Left renal pelvis (tissue), 4 donors: ENCODE results near the gene ATN1. TPM values are rescaled to one million over a fixed set of nuclear protein-coding genes. Genes with fewer than 3 reads are reported as not detected.

ENCODE experiments used
- DNase-seq, 4 donors: peaks; one replicate each; pipeline ENCODE4 v3.0.0-alpha.2; 2013; ENCODE audit warnings: low read depth in 4 of 4, low spot score in 3 of 4
- polyA plus RNA-seq, 4 donors: library from polyadenylated mRNA; unstranded; fragments of 120-200 nt; gene quantifications; one replicate each; pipeline ENCODE4 v1.2.1, GENCODE V29; 2013; ENCODE audit not compliant: insufficient read length in 4 of 4

The ATN1 gene
- polyA plus RNA-seq, 4 donors = 97.0 to 158 (median 125) TPM

DNA sequence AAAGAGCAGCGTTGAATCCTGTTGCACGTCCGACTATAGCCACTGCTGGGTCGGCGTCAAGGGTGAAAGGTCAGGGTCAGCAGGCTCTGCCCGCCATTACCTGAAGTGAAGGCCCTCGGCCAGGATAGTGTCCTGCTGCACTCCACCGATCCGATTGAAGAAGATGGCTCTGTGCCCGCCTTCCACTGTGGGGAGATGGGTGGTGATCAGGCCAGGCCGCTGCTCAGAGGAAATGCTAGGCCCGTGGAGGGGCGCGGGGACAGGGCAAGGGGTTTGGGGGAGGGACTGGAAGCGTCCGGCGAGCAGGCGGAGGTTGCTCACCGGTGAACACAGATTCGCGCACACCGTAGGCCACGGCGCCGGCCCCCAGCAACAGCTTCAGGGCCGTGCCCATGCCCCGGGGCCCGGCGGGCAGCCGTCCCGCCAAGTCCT, 42.4 kb downstream of the ATN1 start:
- DNase-seq = no peak

DNA sequence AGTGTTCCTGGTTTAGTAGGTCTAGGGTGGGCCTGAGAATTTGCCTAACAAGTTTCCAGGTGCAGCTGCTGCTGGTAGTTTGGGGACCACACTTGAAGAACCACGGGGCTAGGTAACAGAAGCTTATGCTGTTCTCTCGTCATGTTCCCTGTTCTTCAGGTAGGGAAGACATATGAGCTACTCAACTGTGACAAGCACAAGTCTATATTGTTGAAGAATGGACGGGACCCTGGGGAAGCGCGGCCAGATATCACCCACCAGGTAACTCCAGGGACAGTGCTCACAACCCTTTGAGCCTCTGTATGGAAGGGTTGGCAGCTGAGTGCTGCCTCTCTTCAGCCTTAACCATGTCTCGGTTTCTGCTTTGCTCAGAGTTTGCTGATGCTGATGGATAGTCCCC, 46.4 kb downstream of the ATN1 start:
- no peak for DNase-seq

DNA sequence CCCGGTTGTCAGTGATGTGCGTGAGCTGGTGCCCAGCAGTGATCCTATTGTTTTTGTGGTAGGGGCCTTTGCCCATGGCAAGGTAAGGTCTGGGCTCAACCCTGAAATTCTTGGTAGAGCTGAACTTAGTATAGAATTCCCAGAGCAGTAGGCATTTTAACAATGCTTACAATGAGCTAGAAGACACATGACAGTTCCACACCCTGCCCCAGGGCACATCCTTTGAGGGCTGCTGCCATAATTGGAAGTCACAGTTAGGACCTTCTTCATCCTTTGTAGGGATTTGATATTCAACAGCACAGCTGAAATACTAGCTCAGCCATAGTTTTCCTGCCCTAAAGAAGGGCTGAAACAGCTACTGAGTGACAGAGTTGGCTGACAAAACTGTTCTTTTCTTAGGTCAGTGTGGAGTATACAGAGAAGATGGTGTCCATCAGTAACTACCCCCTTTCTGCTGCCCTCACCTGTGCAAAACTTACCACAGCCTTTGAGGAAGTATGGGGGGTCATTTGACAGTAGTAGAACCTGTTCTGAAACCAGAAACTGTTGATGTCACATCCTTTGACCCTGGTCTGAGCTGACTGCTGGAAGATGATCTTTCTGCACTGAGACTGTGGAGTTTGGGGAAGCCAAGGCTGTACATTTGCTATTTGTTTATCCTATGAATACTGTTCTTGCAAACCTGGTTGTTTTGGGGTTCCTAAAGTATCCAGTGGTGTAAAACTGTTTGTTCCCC, 47.7 kb downstream of the ATN1 start:
- no peak for DNase-seq

- no peak for DNase-seq
Observed at GRCh38 chr12:6977653-6978052, 49.9 kb downstream of the ATN1 start.

DNA sequence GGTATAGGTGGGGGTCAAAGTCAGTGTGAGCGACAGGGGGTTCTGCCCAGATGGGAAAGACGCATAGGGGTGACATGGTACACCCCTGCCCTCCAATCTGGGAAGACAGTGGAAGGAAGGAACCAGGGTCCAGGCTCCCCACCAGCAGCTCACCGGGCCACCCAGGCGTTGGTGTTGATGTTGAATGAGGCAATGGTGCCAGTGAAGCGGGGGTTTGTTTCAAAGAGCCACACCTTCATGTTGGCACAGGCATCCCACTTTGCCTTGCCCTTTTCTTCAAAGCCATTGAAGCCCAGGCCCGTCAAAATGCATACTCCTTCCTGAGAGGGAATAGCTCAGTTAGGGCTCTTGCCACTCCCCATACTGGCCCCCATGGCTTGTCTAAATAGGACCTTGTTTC, 50.4 kb downstream of the ATN1 start:
- no peak for DNase-seq

DNA sequence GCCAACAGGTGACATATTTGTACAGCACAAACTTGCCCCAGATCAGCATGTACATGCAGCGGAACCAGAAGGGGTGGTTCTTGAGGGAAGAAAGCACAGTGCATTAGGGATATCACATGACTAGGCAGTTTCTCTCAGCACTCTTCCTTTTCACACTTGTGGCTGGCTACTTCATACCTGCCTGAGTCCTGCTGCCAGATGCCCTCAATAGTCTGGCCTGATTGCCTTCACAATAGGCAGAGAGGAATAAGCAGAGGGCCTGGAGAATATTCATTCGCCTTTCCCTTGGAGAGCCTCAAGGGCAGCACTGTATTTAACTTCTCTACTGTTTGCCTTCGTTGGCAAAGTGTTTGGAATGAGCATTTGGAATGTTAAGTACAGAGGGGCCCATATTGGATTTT, 50.9 kb downstream of the ATN1 start:
- DNase-seq = no peak

DNA sequence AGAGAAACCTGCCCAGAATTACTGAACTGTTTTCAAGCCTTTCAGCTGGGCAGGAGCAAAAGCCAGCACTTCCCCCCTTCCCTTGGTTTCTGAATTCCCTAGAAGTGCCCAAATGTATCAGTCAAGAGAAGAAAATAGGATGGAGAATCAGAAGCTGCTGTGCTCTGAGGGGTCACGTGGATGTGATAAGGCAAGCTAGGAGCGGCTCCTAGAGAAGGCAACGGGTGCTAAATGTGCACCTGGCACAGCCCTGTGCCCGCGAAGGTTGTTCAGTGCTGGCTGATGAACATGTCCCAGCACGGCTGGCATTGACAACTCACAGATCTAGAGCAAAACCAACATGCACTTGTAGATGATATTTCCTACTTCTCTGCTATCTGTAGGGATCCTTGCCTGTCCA, 51.3 kb downstream of the ATN1 start:
- DNase-seq = no peak

- no peak for DNase-seq
Observed at GRCh38 chr12:6979453-6979852, 51.7 kb downstream of the ATN1 start.

- no peak for DNase-seq
Observed at GRCh38 chr12:6980075-6980474, 52.3 kb downstream of the ATN1 start.

DNA sequence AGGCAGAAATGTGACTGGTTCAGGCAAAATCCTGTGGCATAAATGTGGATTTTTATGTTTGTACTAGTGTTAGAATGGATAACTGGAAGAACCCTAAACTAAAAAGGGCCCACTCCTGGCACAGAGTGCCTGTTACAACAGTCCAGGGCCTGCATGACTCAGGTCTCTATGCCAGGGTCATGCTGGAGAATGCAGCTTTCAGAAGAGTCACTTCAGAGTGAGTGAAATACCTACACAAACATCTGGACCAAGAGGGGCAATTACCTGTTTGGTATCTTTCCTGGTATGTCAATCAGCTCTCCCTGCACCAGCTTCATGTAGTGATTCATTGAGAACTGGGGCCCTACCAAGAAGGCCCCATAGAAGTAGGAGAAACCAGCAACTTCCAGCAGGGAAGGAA, 53.0 kb downstream of the ATN1 start:
- no peak for DNase-seq

DNA sequence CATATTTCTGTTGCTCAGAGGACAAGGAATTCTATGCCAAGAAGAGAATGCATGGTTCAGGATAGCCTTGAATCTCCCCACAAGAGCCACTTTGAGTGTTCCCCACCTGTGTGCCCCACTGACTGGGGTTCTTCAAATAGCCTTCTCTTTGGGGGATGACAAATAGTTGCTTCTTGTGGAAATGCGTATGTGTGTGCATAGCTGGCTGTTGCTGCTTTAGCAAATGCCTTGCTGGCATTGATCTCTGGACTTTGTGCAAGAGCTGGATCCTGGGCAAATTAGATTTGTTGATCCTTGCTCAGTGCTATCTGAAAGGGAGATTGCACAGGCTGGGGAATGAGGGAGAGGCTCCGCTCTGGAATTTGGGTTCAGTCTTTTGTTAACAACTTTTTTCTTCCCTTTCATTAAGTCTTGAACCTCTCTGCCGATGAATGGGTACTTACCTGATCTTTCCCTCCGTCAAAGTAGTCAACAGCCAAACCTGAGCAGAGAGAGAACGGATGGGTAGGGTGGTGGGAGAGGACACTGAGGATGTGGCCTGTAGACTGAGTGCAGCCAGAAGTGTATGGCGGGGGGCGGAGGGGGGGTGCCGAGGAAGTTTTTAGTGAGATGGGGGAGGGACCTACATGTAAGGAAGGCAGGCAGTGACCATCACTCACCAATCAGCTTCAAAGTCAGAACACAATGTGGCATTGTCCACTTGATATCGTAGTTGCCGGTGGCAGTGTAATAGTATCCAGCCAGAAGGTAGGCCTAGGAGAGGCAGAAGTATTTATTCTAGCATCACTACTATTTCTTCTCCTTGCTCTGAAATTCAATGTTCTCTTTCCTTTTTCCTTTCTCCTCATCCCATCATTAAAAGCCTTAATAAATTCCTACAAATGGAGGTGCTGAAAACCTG, 53.6 kb downstream of the ATN1 start:
- no peak for DNase-seq

DNA sequence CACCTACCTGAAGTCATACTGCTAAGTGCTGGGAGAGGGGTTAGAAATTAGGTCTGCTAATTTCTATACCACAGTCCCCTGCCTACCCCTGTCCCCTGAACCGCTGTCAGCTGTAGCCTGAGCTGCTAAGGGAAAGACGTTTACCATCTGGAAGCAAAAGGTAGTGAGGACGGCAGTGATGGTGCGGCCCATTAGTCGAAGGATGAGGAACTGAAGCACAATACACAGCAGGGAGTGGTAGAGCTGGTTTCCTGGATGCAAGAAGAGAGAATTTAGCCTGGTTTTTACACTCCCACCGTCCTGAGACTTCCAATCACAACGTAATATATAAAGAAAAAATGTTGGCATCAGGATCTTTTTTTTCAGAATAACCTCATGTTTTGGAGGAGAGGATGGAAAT, 54.8 kb downstream of the ATN1 start:
- DNase-seq = no peak

- no peak for DNase-seq
Observed at GRCh38 chr12:6987956-6988553, 60.3 kb downstream of the ATN1 start.

Other genes starting within 250 kb of the ATN1 start
- 10 to 100 TPM; 75.0 to 94.3 (median 87.7) TPM for gene ZNF384, start 238.6 kb upstream of the ATN1 start, polyA plus RNA-seq
- 10 to 100 TPM; 10.4 to 16.3 (median 14.3) TPM for gene PIANP, start 227.1 kb upstream of the ATN1 start, polyA plus RNA-seq
- gene COPS7A, start 203.9 kb upstream of the ATN1 start, polyA plus RNA-seq = 10 to 100 TPM; 57.7 to 68.9 (median 66.8) TPM
- 100 to 1,000 TPM; 156 to 226 (median 194) TPM for gene MLF2, start 174.8 kb upstream of the ATN1 start, polyA plus RNA-seq
- gene PTMS, start 161.6 kb upstream of the ATN1 start, polyA plus RNA-seq = 100 to 1,000 TPM; 503 to 684 (median 585) TPM
- 1 to 10 TPM in 2 of 4 donors, under 1 TPM in 2; 0.89 to 6.2 (median 2.1) TPM for gene LAG3, start 155.4 kb upstream of the ATN1 start, polyA plus RNA-seq
- gene CD4, start 138.4 kb upstream of the ATN1 start, polyA plus RNA-seq = 10 to 100 TPM; 18.7 to 31.0 (median 26.5) TPM
- gene GPR162, start 106.1 kb upstream of the ATN1 start, polyA plus RNA-seq = 10 to 100 TPM; 26.1 to 31.5 (median 29.5) TPM
- gene P3H3, start 99.6 kb upstream of the ATN1 start, polyA plus RNA-seq = 10 to 100 TPM; 27.5 to 80.9 (median 33.6) TPM
- 10 to 100 TPM in 1 of 4 donors, 1 to 10 TPM in 3; 4.4 to 14.0 (median 6.8) TPM for gene GNB3, start 87.0 kb upstream of the ATN1 start, polyA plus RNA-seq
- 10 to 100 TPM; 26.1 to 31.9 (median 27.9) TPM for gene CDCA3, start 76.7 kb upstream of the ATN1 start, polyA plus RNA-seq
- 10 to 100 TPM; 47.3 to 64.0 (median 61.0) TPM for gene USP5, start 75.8 kb upstream of the ATN1 start, polyA plus RNA-seq
- 100 to 1,000 TPM; 328 to 571 (median 548) TPM for gene TPI1, start 60.4 kb upstream of the ATN1 start, polyA plus RNA-seq
- gene SPSB2, start 54.7 kb upstream of the ATN1 start, polyA plus RNA-seq = 10 to 100 TPM in 1 of 4 donors, 1 to 10 TPM in 3; 5.4 to 19.8 (median 7.3) TPM
- gene LRRC23, start 23.1 kb upstream of the ATN1 start, polyA plus RNA-seq = 10 to 100 TPM in 3 of 4 donors, 1 to 10 TPM in 1; 8.6 to 19.2 (median 16.7) TPM
- gene ENO2, start 13.4 kb upstream of the ATN1 start, polyA plus RNA-seq = 10 to 100 TPM; 10.5 to 16.4 (median 14.2) TPM
- gene RNU7-1, start 15.9 kb downstream of the ATN1 start, polyA plus RNA-seq = not detected
- gene C12orf57, start 16.1 kb downstream of the ATN1 start, polyA plus RNA-seq = 100 to 1,000 TPM; 130 to 222 (median 167) TPM
- 10 to 100 TPM; 10.3 to 26.7 (median 18.8) TPM for gene PTPN6, start 23.4 kb downstream of the ATN1 start, polyA plus RNA-seq
- gene PHB2, start 42.7 kb downstream of the ATN1 start, polyA plus RNA-seq = 100 to 1,000 TPM; 213 to 266 (median 248) TPM
- gene EMG1, start 43.0 kb downstream of the ATN1 start, polyA plus RNA-seq = 10 to 100 TPM; 40.3 to 49.6 (median 44.2) TPM
- 10 to 100 TPM; 33.8 to 67.5 (median 57.9) TPM for gene LPCAT3, start 90.5 kb downstream of the ATN1 start, polyA plus RNA-seq
- gene C1S, start 132.8 kb downstream of the ATN1 start, polyA plus RNA-seq = 100 to 1,000 TPM in 1 of 4 donors, 10 to 100 TPM in 3; 50.5 to 257 (median 62.0) TPM
- 100 to 1,000 TPM in 1 of 4 donors, 10 to 100 TPM in 3; 33.9 to 275 (median 59.1) TPM for gene C1R, start 164.5 kb downstream of the ATN1 start, polyA plus RNA-seq
- 10 to 100 TPM; 30.2 to 39.2 (median 36.1) TPM for gene C1RL, start 181.3 kb downstream of the ATN1 start, polyA plus RNA-seq
- gene RBP5, start 200.9 kb downstream of the ATN1 start, polyA plus RNA-seq = 10 to 100 TPM; 18.4 to 55.4 (median 51.4) TPM
- gene CLSTN3, start 202.4 kb downstream of the ATN1 start, polyA plus RNA-seq = 100 to 1,000 TPM in 1 of 4 donors, 10 to 100 TPM in 3; 53.4 to 105 (median 76.9) TPM